ENCODE data around the gene ADAMTS14. TPM values are rescaled to one million over a fixed set of nuclear protein-coding genes. Genes with fewer than 3 reads are reported as not detected.

Gene ADAMTS14
- total RNA-seq, 1 experiment from 2014 or later = 2.1 TPM

DNA sequence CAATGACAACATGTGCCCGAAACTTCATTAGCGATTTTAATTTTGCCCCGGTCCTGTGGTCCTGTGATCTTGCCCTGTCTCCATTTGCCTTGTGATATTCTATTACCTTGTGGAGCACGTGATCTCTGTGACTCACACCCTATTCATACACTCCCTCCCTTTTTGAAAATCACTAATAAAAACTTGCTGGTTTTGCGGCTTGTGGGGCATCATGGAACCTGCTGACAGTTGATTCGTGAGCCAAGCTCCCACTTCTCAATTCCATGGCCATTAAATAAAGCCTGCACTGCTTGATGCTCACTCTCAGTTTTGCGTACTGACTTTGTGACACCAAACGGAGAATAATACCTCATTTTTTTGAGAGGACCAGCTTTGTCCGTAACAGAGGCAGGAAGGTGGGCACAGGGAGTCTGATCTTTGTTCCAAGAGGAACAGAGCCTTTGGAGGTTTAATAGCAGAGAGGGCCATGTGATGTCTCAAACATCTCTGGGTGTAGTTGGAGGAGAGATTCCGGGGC lies 3.8 kb upstream of the ADAMTS14 start:
- ChIA-PET POLR2A (no interaction called here), CTCF (no interaction called here)
- no peak for DNase-seq (ENCODE audit: low spot score)
- peaks cover 21% of the 10 kb centered on the region for H3K36me3 Mint-ChIP-seq
- no peak overlapping the region for H3K27ac Mint-ChIP-seq
- H3K4me1 Mint-ChIP-seq = peaks cover 14% of the 10 kb centered on the region
- H3K4me3 Mint-ChIP-seq = no peak overlapping the region
- peaks cover 52% of the 10 kb centered on the region for H3K27me3 Mint-ChIP-seq (ENCODE audit: low read depth)
- peaks cover 30% of the 10 kb centered on the region for H3K9me3 Mint-ChIP-seq
- TF ChIP-seq MAX (CRISPR knock-in tag; IDR thresholded peaks at IDR 0.05) = no peak
- no peak for TF ChIP-seq PRRX2 (CRISPR knock-in tag; IDR thresholded peaks at IDR 0.05)
- TF ChIP-seq, protein P1, sequence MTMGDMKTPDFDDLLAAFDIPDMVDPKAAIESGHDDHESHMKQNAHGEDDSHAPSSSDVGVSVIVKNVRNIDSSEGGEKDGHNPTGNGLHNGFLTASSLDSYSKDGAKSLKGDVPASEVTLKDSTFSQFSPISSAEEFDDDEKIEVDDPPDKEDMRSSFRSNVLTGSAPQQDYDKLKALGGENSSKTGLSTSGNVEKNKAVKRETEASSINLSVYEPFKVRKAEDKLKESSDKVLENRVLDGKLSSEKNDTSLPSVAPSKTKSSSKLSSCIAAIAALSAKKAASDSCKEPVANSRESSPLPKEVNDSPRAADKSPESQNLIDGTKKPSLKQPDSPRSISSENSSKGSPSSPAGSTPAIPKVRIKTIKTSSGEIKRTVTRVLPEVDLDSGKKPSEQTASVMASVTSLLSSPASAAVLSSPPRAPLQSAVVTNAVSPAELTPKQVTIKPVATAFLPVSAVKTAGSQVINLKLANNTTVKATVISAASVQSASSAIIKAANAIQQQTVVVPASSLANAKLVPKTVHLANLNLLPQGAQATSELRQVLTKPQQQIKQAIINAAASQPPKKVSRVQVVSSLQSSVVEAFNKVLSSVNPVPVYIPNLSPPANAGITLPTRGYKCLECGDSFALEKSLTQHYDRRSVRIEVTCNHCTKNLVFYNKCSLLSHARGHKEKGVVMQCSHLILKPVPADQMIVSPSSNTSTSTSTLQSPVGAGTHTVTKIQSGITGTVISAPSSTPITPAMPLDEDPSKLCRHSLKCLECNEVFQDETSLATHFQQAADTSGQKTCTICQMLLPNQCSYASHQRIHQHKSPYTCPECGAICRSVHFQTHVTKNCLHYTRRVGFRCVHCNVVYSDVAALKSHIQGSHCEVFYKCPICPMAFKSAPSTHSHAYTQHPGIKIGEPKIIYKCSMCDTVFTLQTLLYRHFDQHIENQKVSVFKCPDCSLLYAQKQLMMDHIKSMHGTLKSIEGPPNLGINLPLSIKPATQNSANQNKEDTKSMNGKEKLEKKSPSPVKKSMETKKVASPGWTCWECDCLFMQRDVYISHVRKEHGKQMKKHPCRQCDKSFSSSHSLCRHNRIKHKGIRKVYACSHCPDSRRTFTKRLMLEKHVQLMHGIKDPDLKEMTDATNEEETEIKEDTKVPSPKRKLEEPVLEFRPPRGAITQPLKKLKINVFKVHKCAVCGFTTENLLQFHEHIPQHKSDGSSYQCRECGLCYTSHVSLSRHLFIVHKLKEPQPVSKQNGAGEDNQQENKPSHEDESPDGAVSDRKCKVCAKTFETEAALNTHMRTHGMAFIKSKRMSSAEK (CRISPR knock-in tag; IDR thresholded peaks at IDR 0.05; ENCODE audit: borderline replicate concordance) = no peak
- no peak for TF ChIP-seq ERG (CRISPR knock-in tag; IDR thresholded peaks at IDR 0.05)
- TF ChIP-seq JAZF1 (CRISPR knock-in tag; IDR thresholded peaks at IDR 0.05) = no peak
- no peak for TF ChIP-seq MYBL2 (CRISPR knock-in tag; IDR thresholded peaks at IDR 0.05)
- TF ChIP-seq NR2C2 (CRISPR knock-in tag; IDR thresholded peaks at IDR 0.05) = no peak
- TF ChIP-seq FOXJ3 (CRISPR knock-in tag; IDR thresholded peaks at IDR 0.05; ENCODE audit: borderline replicate concordance) = no peak
- no peak for TF ChIP-seq FOXP1 (CRISPR knock-in tag; IDR thresholded peaks at IDR 0.05; ENCODE audit: borderline replicate concordance)
- no peak for TF ChIP-seq TEAD1 (CRISPR knock-in tag; IDR thresholded peaks at IDR 0.05)
- no peak for TF ChIP-seq TEAD4 (CRISPR knock-in tag; IDR thresholded peaks at IDR 0.05)
- no peak for TF ChIP-seq ZNF396 (CRISPR knock-in tag; IDR thresholded peaks at IDR 0.05; ENCODE audit: borderline replicate concordance)
- no peak for TF ChIP-seq ETV6 (CRISPR knock-in tag; IDR thresholded peaks at IDR 0.05)
- TF ChIP-seq IRF1 (CRISPR knock-in tag; IDR thresholded peaks at IDR 0.05) = no peak
- TF ChIP-seq, protein P2, sequence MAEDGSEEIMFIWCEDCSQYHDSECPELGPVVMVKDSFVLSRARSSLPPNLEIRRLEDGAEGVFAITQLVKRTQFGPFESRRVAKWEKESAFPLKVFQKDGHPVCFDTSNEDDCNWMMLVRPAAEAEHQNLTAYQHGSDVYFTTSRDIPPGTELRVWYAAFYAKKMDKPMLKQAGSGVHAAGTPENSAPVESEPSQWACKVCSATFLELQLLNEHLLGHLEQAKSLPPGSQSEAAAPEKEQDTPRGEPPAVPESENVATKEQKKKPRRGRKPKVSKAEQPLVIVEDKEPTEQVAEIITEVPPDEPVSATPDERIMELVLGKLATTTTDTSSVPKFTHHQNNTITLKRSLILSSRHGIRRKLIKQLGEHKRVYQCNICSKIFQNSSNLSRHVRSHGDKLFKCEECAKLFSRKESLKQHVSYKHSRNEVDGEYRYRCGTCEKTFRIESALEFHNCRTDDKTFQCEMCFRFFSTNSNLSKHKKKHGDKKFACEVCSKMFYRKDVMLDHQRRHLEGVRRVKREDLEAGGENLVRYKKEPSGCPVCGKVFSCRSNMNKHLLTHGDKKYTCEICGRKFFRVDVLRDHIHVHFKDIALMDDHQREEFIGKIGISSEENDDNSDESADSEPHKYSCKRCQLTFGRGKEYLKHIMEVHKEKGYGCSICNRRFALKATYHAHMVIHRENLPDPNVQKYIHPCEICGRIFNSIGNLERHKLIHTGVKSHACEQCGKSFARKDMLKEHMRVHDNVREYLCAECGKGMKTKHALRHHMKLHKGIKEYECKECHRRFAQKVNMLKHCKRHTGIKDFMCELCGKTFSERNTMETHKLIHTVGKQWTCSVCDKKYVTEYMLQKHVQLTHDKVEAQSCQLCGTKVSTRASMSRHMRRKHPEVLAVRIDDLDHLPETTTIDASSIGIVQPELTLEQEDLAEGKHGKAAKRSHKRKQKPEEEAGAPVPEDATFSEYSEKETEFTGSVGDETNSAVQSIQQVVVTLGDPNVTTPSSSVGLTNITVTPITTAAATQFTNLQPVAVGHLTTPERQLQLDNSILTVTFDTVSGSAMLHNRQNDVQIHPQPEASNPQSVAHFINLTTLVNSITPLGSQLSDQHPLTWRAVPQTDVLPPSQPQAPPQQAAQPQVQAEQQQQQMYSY (CRISPR knock-in tag; IDR thresholded peaks at IDR 0.05) = no peak
- TF ChIP-seq CTCF (IDR thresholded peaks at IDR 0.05) = no peak
- no peak for TF ChIP-seq ATF1 (CRISPR knock-in tag; IDR thresholded peaks at IDR 0.05)
- no peak for ATAC-seq

All from WTC11 (cell line).